PC-3 (cell line): Measurements from ENCODE around the gene SERPING1. TPM values are rescaled to one million over a fixed set of nuclear protein-coding genes. Genes with fewer than 3 reads are reported as not detected.

Experiments
- ATAC-seq: fragments of 200-7000 bp; cut with Tn5 transposase; 2 replicates; pipeline ENCODE4 v1.9.1; 2020; ENCODE audit warnings: mild to moderate bottlenecking, moderate library complexity
- BruUV-seq: library from RNA; stranded (reverse); fragments of 400-500 nt; replicated peaks from 2 replicates; lab custom pipeline; 2021; lab: Mats Ljungman, UMichigan
- CTCF ChIA-PET: fragments of 300-600 bp; sonication (Branson Sonifier 250); formaldehyde crosslinking; loops from one replicate; lab custom pipeline; 2022; ENCODE audit warnings: antibody characterized with exemption; lab: Charles Lee
- POLR2A ChIA-PET: fragments of 300-600 bp; sonication (Branson Sonifier 250); formaldehyde crosslinking; loops from one replicate; lab custom pipeline; 2022; ENCODE audit warnings: antibody characterized with exemption; ENCODE audit not compliant: unreplicated experiment; lab: Charles Lee
- DNase-seq: peaks from one replicate; pipeline ENCODE4 v3.0.0-alpha.2; 2015
- H2AFZ ChIP-seq: fragments of 300-600 bp; sonication (generic); 2 replicates; pipeline ENCODE4 v1.6.0; 2016; ENCODE audit warnings: antibody characterized with exemption, low read length
- H3F3A ChIP-seq: fragments of 300-600 bp; sonication (generic); one replicate; pipeline ENCODE4 v1.6.0; 2017; ENCODE audit warnings: antibody characterized with exemption, low read length, control low read depth, mild to moderate bottlenecking; ENCODE audit not compliant: unreplicated experiment
- H3K27ac ChIP-seq: fragments of 300-600 bp; sonication (generic); 2 replicates; pipeline ENCODE4 v1.5.1; 2016; ENCODE audit warnings: mild to moderate bottlenecking, low read length
- H3K27me3 ChIP-seq: fragments of 300-600 bp; sonication (generic); 2 replicates; pipeline ENCODE4 v1.6.1; 2016; ENCODE audit warnings: low read length, mixed read lengths
- H3K36me3 ChIP-seq: fragments of 300-600 bp; sonication (generic); 2 replicates; pipeline ENCODE4 v1.6.1; 2016; ENCODE audit warnings: low read depth, mixed run types, low read length, mixed read lengths
- H3K4me1 ChIP-seq: fragments of 300-600 bp; sonication (generic); 2 replicates; pipeline ENCODE4 v1.5.1; 2016; ENCODE audit warnings: low read length; ENCODE audit not compliant: insufficient read depth
- H3K4me2 ChIP-seq: fragments of 300-600 bp; sonication (generic); 2 replicates; pipeline ENCODE4 v1.6.0; 2016; ENCODE audit warnings: low read length
- H3K4me3 ChIP-seq: fragments of 300-600 bp; sonication (generic); 2 replicates; pipeline ENCODE4 v1.5.1; 2016; ENCODE audit warnings: mild to moderate bottlenecking, low read length, mixed read lengths
- H3K79me2 ChIP-seq: fragments of 300-600 bp; sonication (generic); 2 replicates; pipeline ENCODE4 v1.6.1; 2017; ENCODE audit warnings: low read length, mixed read lengths
- H3K9ac ChIP-seq: fragments of 300-600 bp; sonication (generic); 2 replicates; pipeline ENCODE4 v1.6.0; 2016; ENCODE audit warnings: mild to moderate bottlenecking, low read length
- H3K9me2 ChIP-seq: fragments of 300-600 bp; sonication (generic); replicated peaks from 2 replicates; pipeline ENCODE4 v1.6.1; 2016; ENCODE audit warnings: mixed run types, low read length, mixed read lengths
- H3K9me3 ChIP-seq: fragments of 300-600 bp; sonication (generic); 2 replicates; pipeline ENCODE4 v1.6.1; 2016; ENCODE audit warnings: low read length, mixed read lengths
- H4K20me1 ChIP-seq: fragments of 300-600 bp; sonication (generic); 2 replicates; pipeline ENCODE4 v1.6.1; 2016; ENCODE audit warnings: low read length, mixed read lengths
- CTCF ChIP-seq: fragments of 300-600 bp; sonication (generic); conservative IDR thresholded peaks from 2 replicates; pipeline ENCODE4 v1.5.1; 2017; ENCODE audit warnings: antibody characterized with exemption, low read depth, mild to moderate bottlenecking, low read length
- EZH2 ChIP-seq: fragments of 300-600 bp; sonication (generic); IDR thresholded peaks from one replicate; pipeline ENCODE4 v1.6.1; 2017; ENCODE audit warnings: antibody characterized with exemption, mild to moderate bottlenecking, low read length; ENCODE audit not compliant: unreplicated experiment
- EZH2phosphoT487 ChIP-seq: fragments of 300-600 bp; sonication (generic); IDR thresholded peaks from 2 replicates; pipeline ENCODE4 v1.6.1; 2018; ENCODE audit warnings: mild to moderate bottlenecking, antibody characterized with exemption, low read length, borderline replicate concordance
- intact Hi-C: fragments of 100-400 bp; cut with micrococcal nuclease; formaldehyde crosslinking; loops from 2 replicates; pipeline ENCODE4 v1.9.0; 2023
- total RNA-seq: library from RNA; depleted of rRNA; stranded (reverse); fragments of >200 nt; gene quantifications from 2 replicates; pipeline ENCODE4 v1.2.3, GENCODE V29; 2014

The SERPING1 gene
- total RNA-seq, 1 experiment from 2014 or later: not detected

GRCh38 chr11:57640068-57640800 is 42.7 kb downstream of the SERPING1 start:
- peak overlapping the region; percentile 97 for H3K4me2 ChIP-seq
- H3K79me2 ChIP-seq: peaks cover 27% of the 10 kb centered on the region
- no peaks in the 10 kb centered on the region for H3K9me2 ChIP-seq
- DNase-seq (no peak), ATAC-seq (no peak)
- intact Hi-C loops: loop anchor here (2.0 kb wide), 1 partner anchor 295 kb away; no protein-coding TSS in a partner anchor
- H3K36me3 ChIP-seq: no peaks in the 10 kb centered on the region
- H2AFZ ChIP-seq: no peak overlapping the region
- no TSS peak for BruUV-seq
- H3K4me1 ChIP-seq: peaks cover 14% of the 10 kb centered on the region
- CTCF ChIA-PET: interaction anchor here (1.9 to 2.8 kb wide), 3 partner anchors 72 to 295 kb away, joined by 10 to 16 read pairs (median 12); partner anchors contain the start of gene UBE2L6
- no peak for TF ChIP-seq CTCF
- TF ChIP-seq EZH2: no peak
- TF ChIP-seq EZH2phosphoT487: no peak
- no peaks in the 10 kb centered on the region for H3F3A ChIP-seq
- no peak overlapping the region for H3K27ac ChIP-seq
- no peaks in the 10 kb centered on the region for H3K9me3 ChIP-seq
- H3K27me3 ChIP-seq: no peaks in the 10 kb centered on the region
- H3K4me3 ChIP-seq: peak overlapping the region; percentile 91; the same call in 1 of the 2 replicates
- no peaks in the 10 kb centered on the region for H4K20me1 ChIP-seq
- H3K9ac ChIP-seq: no peak overlapping the region
- POLR2A ChIA-PET: interaction anchor here (0.6 kb wide), 2 partner anchors 58 to 92 kb away, joined by 3 read pairs; no protein-coding TSS in a partner anchor

GRCh38 chr11:57641011-57641807 is 43.7 kb downstream of the SERPING1 start:
- no TSS peak for BruUV-seq
- Histone ChIP-seq H3K9me2 (no peaks in the 10 kb centered on the region), H4K20me1 (no peaks in the 10 kb centered on the region), H3K27ac (no peak overlapping the region), H3F3A (no peaks in the 10 kb centered on the region), H3K4me1 (peaks cover 14% of the 10 kb centered on the region), H2AFZ (no peak overlapping the region), H3K79me2 (peaks cover 27% of the 10 kb centered on the region), H3K36me3 (no peaks in the 10 kb centered on the region), H3K9ac (no peak overlapping the region), H3K9me3 (no peaks in the 10 kb centered on the region), H3K27me3 (no peaks in the 10 kb centered on the region), H3K4me3 (no peak overlapping the region), H3K4me2 (no peak overlapping the region)
- ATAC-seq (peak; percentile 26; the same call in 1 of the 2 replicates), DNase-seq (peak; percentile 76)
- TF ChIP-seq EZH2: no peak
- TF ChIP-seq CTCF: peak; percentile 81
- TF ChIP-seq EZH2phosphoT487: no peak
- intact Hi-C loops: loop anchor here (1.0 to 2.0 kb wide), 3 partner anchors 73 to 296 kb away; partner anchors contain the start of gene TIMM10
- CTCF ChIA-PET: interaction anchor here (0.5 to 2.8 kb wide), 6 partner anchors 15 to 296 kb away, joined by 3 to 16 read pairs (median 6); partner anchors contain the start of gene UBE2L6
- POLR2A ChIA-PET: interaction anchor here (0.6 kb wide), 1 partner anchor 91 kb away, joined by 3 read pairs; no protein-coding TSS in a partner anchor
